ENCODE results near the gene C1QL4.
"Not testable (repeated sequence)": the region's sequence is repeated elsewhere in the genome, so short reads cannot be mapped to it uniquely, and the experiment has no call there.

The C1QL4 gene

GRCh38 chr12:49336645-49337584, at the start of gene C1QL4:
Gene C1QL4 (minus strand): TSS chr12:49337188. CDS start chr12:49336477, 711 bp downstream.
- peak; percentile 80 for DNase-seq (ENCODE audit: low read depth)

GRCh38 chr12:49380184-49380583, 43.2 kb upstream of the C1QL4 start:
- DNase-seq (ENCODE audit: low read depth), result not testable (repeated sequence)

GRCh38 chr12:49377386-49377785, 40.4 kb upstream of the C1QL4 start:
- no peak for DNase-seq (ENCODE audit: low read depth)

DNA sequence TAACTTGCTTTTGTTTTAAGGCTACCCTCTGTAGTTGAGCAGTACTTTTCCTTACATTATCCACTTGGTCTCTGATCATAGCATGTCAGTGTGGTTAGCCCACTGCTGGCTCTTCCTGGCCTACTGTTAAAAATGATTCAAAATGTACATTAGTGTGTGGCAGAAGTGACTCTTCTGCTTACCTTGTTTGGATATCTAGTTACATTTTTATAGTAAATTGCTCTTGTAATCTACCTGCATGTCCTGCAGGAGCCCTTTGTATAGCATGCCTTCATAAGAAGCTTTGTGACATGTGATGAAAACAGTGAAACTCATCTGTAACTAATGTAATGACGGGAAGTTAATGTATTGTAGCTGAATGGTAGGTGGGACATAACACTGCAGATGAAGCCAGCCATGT, 38.4 kb upstream of the C1QL4 start:
- DNase-seq (ENCODE audit: low read depth), result no peak

- DNase-seq (ENCODE audit: low read depth), result no peak
Observed at GRCh38 chr12:49370539-49370938, 33.6 kb upstream of the C1QL4 start.

GRCh38 chr12:49369411-49370145, 32.6 kb upstream of the C1QL4 start:
- DNase-seq (ENCODE audit: low read depth), result no peak

GRCh38 chr12:49368240-49368600, 31.2 kb upstream of the C1QL4 start:
- no peak for DNase-seq (ENCODE audit: low read depth)

- no peak for DNase-seq (ENCODE audit: low read depth)
Observed at GRCh38 chr12:49367381-49368239, 30.6 kb upstream of the C1QL4 start, which contains the start of gene SPATS2. Gene SPATS2 (plus strand): TSS chr12:49367462. CDS start chr12:49461013, 93,551 bp downstream.

DNA sequence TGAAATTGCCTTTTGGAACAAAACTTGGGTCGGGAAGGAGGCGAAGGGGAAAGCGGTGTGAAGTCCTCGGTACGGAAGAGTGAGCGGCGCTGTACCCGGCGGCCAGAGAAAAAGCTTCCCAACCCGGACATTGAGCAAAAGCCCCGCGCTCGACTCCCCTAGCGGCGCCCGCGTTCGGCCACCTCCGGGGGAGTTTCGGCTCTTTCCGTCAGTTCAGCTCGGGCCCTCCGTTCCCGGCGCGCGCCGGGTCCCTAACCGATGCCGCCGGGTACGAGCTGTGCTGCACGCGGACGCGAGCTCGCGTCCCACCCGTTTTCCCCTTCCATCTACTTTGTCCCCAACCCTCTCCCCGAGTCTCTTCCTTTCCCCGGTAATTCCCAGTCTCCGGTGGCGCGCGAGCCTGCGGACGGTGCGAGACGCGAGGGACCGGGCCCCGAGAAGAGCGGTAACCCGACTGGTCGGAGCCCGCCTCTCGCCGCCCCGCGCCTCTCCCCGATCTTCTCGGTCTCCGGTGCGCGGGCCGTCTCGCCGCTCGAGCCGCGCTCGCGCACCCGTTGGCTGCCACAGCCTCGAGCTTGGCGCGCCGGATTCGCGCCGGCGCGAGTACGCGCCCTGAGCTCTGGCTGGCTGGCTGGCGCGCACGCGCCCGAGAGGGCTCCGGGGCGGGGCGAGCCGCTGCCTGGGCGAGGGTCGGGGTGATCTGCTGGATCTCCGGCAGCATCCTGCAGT, 29.8 kb upstream of the C1QL4 start:
- peak; percentile 75 for DNase-seq (ENCODE audit: low read depth)

DNA sequence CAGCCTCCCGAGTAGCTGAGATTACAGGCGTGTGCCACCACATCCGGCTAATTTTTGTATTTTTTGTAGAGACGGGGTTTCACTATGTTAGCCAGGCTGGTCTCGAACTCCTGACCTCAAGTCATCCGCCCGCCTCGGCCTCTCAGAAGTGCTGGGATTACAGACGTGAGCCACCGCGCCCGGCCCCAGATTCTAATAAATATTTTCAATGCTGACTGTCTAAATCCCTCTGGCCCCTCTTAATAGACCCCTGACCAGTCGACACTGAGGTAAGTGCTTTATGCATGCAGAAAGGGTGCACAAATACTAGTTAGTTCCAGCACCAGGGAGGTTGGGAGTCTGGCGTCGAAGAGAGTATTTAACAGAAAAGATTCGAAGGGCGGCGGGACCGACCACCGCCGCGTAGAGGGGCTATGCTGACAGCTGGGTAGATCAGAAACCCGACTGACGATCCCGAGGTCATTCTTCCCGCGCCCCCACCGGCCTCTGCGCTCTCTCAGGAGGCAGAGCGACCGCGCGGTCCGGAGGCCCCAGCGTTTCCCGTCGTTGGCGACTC, 29.2 kb upstream of the C1QL4 start:
- no peak for DNase-seq (ENCODE audit: low read depth)

GRCh38 chr12:49365542-49365941, 28.6 kb upstream of the C1QL4 start:
- no peak for DNase-seq (ENCODE audit: low read depth)

DNA sequence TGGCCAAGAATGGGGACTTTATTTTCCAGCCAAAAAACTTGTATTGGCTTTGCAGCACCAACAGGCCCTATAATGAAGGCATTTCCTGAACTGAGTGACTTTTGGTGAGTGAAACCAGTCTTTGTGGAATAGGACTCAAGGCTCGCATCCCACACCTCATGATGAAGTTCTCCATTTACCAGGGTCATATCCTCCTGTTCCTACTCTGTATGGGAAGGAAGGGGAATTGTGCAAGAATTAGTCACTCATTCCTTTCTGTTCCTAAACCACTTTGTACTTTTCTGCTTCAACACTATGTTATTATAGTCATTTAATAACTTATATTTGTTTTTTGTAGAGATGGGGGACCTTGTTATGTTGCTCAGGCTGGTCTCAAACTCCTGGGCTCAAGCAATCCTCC, 28.0 kb upstream of the C1QL4 start:
- DNase-seq (ENCODE audit: low read depth), result no peak

- DNase-seq (ENCODE audit: low read depth), result no peak
Observed at GRCh38 chr12:49362077-49362476, 25.1 kb upstream of the C1QL4 start.

- no peak for DNase-seq (ENCODE audit: low read depth)
Observed at GRCh38 chr12:49359671-49360070, 22.7 kb upstream of the C1QL4 start.

- no peak for DNase-seq (ENCODE audit: low read depth)
Observed at GRCh38 chr12:49358483-49359141, 21.6 kb upstream of the C1QL4 start.

- no peak for DNase-seq (ENCODE audit: low read depth)
Observed at GRCh38 chr12:49357103-49357678, 20.2 kb upstream of the C1QL4 start.

- no peak for DNase-seq (ENCODE audit: low read depth)
Observed at GRCh38 chr12:49355913-49356312, 18.9 kb upstream of the C1QL4 start.

DNA sequence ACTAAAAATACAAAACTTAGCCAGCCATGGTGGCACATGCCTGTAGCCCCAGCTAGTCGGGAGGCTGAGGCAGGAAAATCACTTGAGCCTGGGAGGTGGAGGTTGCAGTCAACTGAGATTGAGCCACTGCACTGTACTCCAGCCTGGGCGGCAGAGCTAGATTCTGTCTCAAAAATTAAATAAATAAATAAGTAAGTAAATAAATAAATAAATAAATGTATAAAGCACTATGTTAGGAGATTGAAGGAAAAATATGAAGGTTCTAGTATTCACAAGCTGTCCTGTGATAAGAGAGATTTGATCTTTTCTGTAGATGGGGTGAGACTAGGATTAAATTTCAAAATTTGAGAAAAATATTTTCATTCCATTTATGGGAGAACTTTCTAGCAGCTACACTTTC, 15.4 kb upstream of the C1QL4 start:
- DNase-seq (ENCODE audit: low read depth), result no peak

GRCh38 chr12:49349266-49349665, 12.3 kb upstream of the C1QL4 start:
- no peak for DNase-seq (ENCODE audit: low read depth)

DNA sequence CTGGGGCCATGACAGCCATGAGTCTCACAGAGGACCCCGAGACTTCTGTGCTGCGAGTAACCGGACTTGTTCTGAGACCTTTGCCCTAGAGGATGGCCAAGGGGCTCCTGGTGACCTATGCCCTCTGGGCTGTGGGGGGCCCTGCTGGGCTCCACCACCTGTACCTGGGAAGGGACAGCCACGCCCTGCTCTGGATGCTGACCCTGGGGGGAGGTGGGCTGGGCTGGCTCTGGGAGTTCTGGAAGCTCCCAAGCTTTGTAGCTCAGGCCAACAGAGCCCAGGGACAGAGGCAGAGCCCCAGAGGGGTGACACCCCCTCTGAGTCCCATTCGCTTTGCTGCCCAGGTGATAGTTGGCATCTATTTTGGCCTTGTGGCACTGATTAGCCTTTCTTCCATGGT, 11.8 kb upstream of the C1QL4 start:
- no peak for DNase-seq (ENCODE audit: low read depth)
